ENCODE results near the gene LPP.

DNA sequence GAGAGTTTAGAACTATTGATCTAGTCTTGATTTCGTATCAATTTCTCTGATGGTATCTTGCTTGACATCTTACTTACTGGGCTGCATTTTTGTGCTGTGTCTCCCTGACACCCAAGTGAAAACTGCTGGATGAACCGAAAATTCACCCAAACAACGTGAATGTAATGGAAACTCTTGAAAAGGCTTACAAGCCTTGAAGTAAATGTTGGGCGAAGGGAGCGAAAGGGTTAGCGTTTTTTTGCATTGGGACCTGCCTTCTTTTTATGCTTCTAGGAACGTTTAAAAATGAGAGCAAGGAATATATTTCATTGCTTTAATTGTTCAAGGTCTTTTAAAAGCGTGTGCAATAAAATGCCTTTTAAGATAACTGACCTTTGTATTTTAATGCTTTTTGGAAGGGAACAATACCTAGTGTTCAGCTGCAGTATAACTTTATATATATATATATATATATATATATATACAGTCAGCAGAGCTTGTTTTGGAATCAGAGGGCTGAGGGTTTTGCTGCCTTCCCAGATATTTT is 94.1 kb downstream of the LPP start:
- TF ChIP-seq, protein P1, sequence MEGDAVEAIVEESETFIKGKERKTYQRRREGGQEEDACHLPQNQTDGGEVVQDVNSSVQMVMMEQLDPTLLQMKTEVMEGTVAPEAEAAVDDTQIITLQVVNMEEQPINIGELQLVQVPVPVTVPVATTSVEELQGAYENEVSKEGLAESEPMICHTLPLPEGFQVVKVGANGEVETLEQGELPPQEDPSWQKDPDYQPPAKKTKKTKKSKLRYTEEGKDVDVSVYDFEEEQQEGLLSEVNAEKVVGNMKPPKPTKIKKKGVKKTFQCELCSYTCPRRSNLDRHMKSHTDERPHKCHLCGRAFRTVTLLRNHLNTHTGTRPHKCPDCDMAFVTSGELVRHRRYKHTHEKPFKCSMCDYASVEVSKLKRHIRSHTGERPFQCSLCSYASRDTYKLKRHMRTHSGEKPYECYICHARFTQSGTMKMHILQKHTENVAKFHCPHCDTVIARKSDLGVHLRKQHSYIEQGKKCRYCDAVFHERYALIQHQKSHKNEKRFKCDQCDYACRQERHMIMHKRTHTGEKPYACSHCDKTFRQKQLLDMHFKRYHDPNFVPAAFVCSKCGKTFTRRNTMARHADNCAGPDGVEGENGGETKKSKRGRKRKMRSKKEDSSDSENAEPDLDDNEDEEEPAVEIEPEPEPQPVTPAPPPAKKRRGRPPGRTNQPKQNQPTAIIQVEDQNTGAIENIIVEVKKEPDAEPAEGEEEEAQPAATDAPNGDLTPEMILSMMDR (IDR thresholded peaks at IDR 0.05 in 4 of 5, conservative IDR thresholded peaks at IDR 0.05 in 1 of 5) = no peak
- TF ChIP-seq POLR2A (IDR thresholded peaks at IDR 0.05) = no peak

Measured in gastrocnemius medialis (tissue), 4 donors.